Activated CD8-positive, alpha-beta memory T cell treated with anti-CD3 and anti-CD28 coated beads, Interleukin-2, amount 50 U/mL, for 4 hours (primary cell): Measurements from ENCODE around the gene SLAIN2.
"Not testable (repeated sequence)": the region's sequence is repeated elsewhere in the genome, so short reads cannot be mapped to it uniquely, and the experiment has no call there.

Experiments
- DNase-seq: peaks from one replicate; pipeline ENCODE4 v3.0.0-alpha.2; 2020

SLAIN2 gene

GRCh38 chr4:48340965-48341775, at the start of gene SLAIN2:
SLAIN2 (plus strand) TSS chr4:48341529; CDS start chr4:48341740, 211 bp downstream.
- peak; percentile 97 for DNase-seq

GRCh38 chr4:48292218-48292790, 49.0 kb upstream of the SLAIN2 start:
- not testable (repeated sequence) for DNase-seq

GRCh38 chr4:48295116-48295515, 46.2 kb upstream of the SLAIN2 start:
- DNase-seq = no peak

- no peak for DNase-seq
Measured at GRCh38 chr4:48296365-48296764, 45.0 kb upstream of the SLAIN2 start.

- no peak for DNase-seq
Measured at GRCh38 chr4:48297256-48297846, 44.0 kb upstream of the SLAIN2 start.

- DNase-seq = no peak
Measured at GRCh38 chr4:48299560-48299959, 41.8 kb upstream of the SLAIN2 start.

GRCh38 chr4:48300004-48300403, 41.3 kb upstream of the SLAIN2 start:
- DNase-seq = no peak

GRCh38 chr4:48305508-48305907, 35.8 kb upstream of the SLAIN2 start:
- DNase-seq = no peak

GRCh38 chr4:48307528-48307927, 33.8 kb upstream of the SLAIN2 start:
- DNase-seq = no peak

- DNase-seq = no peak
Measured at GRCh38 chr4:48308901-48309300, 32.4 kb upstream of the SLAIN2 start.

GRCh38 chr4:48311896-48312295, 29.4 kb upstream of the SLAIN2 start:
- no peak for DNase-seq

- not testable (repeated sequence) for DNase-seq
Measured at GRCh38 chr4:48314746-48315145, 26.6 kb upstream of the SLAIN2 start.

- no peak for DNase-seq
Measured at GRCh38 chr4:48315728-48316630, 25.4 kb upstream of the SLAIN2 start.

GRCh38 chr4:48321312-48321711, 20.0 kb upstream of the SLAIN2 start:
- no peak for DNase-seq

- DNase-seq = no peak
Measured at GRCh38 chr4:48322063-48322462, 19.3 kb upstream of the SLAIN2 start.

GRCh38 chr4:48324281-48324680, 17.0 kb upstream of the SLAIN2 start:
- no peak for DNase-seq

GRCh38 chr4:48329193-48329592, 12.1 kb upstream of the SLAIN2 start:
- DNase-seq = no peak

- no peak for DNase-seq
Measured at GRCh38 chr4:48329976-48330375, 11.4 kb upstream of the SLAIN2 start.

- no peak for DNase-seq
Measured at GRCh38 chr4:48331577-48332330, 9.6 kb upstream of the SLAIN2 start.

- no peak for DNase-seq
Measured at GRCh38 chr4:48332661-48333060, 8.7 kb upstream of the SLAIN2 start.

GRCh38 chr4:48333587-48333986, 7.7 kb upstream of the SLAIN2 start:
- DNase-seq = no peak

- no peak for DNase-seq
Measured at GRCh38 chr4:48334236-48334635, 7.1 kb upstream of the SLAIN2 start.
